Stimulated activated CD4-positive, alpha-beta T cell treated with anti-CD3 and anti-CD28 coated beads, Interleukin-12 subunit alpha, Interleukin-12 subunit beta, amount 100 ng/mL, for 4 hours (primary cell): ENCODE measurements around the gene NEAT1.

ENCODE experiments used
- DNase-seq: peaks from one replicate; pipeline ENCODE4 v3.0.0-alpha.2; 2020

The NEAT1 gene

GRCh38 chr11:65488273-65489034 is 65.9 kb downstream of the NEAT1 start:
- no peak for DNase-seq

- no peak for DNase-seq
These were observed 66.6 kb downstream of the NEAT1 start for GRCh38 chr11:65489035-65489705.

GRCh38 chr11:65489706-65490320 is 67.2 kb downstream of the NEAT1 start:
- DNase-seq = no peak

- DNase-seq = no peak
These were observed 68.5 kb downstream of the NEAT1 start for GRCh38 chr11:65491163-65491465.

- no peak for DNase-seq
These were observed 69.2 kb downstream of the NEAT1 start for GRCh38 chr11:65491614-65492386.

GRCh38 chr11:65492387-65492636 is 69.7 kb downstream of the NEAT1 start:
- no peak for DNase-seq

- DNase-seq = no peak
These were observed 70.2 kb downstream of the NEAT1 start for GRCh38 chr11:65492637-65493366.

GRCh38 chr11:65493367-65494176 is 71.0 kb downstream of the NEAT1 start:
- no peak for DNase-seq
